GM18507 (cell line): ENCODE measurements around the gene LNX1.

Experiments used
- DNase-seq: peaks from one replicate; pipeline ENCODE4 v3.0.0; 2011; ENCODE audit warnings: low read depth; ENCODE audit not compliant: insufficient read length; ENCODE audit errors: extremely low spot score
- FAIRE-seq: peaks from 2 replicates; lab custom pipeline; 2011; peaks lifted over from hg19 to GRCh38; lab: Jason Lieb, UNC

Gene LNX1

DNA sequence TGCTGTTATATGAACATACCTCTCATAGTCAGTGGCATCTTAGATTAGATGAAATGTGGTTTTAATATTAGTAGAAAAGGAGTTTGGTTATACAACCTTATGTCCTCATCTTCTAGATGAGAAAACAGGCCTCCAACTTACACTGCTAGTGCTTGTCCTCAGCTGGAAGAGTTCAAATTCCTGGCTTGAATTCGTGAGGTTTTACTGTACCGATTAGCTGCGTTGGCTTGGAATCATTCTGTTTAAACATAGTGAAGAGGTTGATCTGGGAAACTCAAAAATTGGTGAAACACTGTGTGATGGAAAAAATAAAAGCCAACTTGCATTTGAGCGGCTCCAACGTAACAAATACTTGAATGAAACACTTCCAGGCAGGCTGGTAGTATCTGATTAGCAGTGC lies 81.0 kb downstream of the LNX1 start:
- FAIRE-seq (no peak), DNase-seq (no peak)

DNA sequence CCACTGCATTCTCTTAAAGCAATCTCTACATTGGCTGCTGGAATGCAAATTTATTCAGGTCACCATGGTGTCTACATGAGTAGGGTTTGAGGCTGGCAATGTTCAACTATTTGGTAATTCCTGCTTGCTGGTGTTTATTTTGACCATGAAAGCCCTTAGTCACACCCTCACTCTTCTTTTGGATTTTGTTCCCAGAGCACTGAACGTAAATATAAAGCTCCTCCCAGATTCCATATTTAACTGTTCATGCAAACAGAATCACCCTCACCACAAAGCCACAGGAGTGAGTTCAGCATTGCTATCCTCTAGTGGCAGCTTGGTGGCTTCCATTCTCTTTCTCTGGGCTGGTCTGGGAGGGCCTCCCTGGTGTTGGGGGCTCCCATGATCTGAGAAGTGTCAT lies 82.8 kb downstream of the LNX1 start:
- no peak for DNase-seq
- no peak for FAIRE-seq

DNA sequence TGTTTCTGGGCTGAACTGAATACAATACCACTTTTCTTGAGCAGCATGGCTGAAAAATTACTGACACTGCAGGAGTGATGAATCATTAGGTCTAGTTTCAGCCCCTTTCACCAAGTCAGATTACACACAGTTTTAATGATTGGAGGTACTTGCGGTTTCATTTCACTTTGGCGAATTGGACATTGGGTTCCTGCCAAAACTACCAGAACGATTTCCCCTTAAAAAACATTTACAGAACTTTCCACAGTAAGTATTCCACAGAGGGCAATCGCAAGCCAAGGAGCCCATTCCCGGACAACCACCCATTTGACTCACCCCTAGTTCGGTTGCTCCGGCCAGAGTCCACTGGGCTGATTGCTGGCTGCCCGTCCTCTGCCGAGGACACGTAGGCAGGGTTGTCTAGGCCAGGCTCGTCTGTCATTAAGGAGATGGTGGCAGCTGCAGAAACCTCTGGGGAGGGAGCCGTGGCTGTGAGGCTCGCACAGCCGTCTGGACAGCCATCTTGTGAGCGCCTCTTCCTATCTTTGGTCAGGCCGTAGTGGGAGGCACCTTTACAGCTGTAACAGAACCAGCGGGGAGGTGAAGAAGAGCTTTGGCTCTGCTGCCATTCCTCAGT lies 83.5 kb downstream of the LNX1 start:
- DNase-seq: no peak
- FAIRE-seq: no peak

DNA sequence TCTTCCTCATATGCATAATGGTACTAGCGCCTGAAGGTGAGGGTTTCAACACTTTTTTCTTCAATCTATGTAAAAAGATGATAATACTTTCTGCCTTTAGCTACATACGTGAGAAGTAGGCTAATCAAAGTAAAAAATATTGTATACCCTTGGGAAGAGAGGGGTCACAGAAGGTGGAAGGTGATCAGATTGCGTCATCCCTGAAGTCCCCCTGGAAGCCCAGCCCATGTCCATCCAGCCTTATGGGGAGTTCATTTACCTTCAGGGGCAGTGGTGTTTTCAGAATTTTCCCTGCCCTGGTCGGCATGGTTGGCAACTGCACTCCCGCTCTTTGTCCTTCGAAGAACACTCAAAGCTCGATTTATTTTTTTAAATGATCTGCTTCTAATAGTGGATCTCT lies 84.2 kb downstream of the LNX1 start:
- DNase-seq (no peak), FAIRE-seq (no peak)

DNA sequence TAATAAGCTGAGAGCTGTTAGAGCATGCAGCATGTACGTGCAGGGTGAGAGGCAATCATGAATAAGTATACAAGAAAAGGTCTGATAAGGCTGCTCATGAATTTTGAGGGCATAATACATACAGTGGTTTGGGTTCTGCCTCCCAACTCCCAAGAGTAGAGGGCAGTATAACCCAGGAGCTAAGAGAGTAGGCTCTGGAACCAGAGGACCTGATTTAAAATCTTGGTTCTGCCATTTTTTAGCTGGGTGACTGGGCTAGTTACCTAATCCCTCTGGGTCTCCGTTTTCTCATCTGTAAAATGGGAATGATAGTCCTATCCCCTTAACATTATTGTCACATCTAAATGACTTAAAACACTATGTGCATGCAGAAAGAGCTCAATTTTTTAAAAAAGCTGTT lies 85.3 kb downstream of the LNX1 start:
- DNase-seq: no peak
- FAIRE-seq: no peak

DNA sequence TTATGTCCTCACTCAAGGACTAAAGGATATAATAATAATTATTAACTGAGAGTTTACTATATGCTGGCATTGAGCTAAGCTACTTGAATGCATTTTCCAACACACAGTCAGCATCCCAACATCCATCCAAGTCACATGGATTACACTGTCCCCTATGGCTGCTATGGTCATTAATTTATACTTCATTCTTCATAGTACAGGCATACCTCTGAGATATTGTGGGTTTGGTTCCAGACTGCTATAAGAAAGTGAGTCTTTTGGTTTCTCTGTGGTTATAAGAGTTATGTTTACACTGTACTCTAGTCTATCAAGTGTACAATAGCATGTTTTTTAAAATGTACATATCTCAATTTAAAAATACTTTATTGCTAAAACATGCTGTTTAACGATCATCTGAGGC lies 89.2 kb downstream of the LNX1 start:
- no peak for FAIRE-seq
- DNase-seq: no peak

DNA sequence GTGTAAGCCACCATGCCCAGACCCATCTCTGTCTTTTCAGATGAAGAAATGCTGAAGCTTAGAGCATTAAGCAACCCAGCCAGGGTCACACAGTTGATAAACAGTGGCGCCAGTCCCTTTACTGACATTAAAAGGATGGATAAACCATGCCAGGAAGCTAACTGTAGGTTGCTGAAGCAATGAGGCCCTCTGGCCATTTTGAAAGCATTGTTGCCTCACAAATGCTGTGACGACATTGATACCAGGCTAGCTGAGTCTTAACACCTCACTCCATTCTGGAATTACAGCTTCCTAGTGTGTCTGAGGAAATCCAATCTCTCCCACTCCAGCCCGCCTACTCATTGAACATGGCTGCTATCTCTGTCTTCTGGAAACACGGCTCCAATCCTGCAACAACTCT lies 89.7 kb downstream of the LNX1 start:
- DNase-seq (no peak), FAIRE-seq (no peak)

DNA sequence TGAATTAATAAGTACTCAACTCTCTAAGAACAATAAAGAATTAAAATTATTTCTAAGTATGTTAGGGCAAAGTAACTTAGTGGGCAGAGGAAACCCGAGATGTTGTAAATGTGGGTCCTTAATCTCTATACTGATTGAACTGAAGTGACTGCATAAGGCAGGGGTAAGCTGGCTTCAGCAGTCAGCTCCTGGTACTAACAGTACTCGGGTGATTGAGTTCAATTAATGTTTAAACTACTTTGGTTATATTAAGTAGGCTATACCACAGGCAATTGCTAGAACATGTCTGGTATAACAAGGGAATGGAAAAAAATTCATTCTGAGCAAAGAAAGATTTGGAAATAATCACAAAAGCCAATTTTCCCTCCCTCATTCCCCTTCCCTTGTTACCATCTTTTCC lies 90.7 kb downstream of the LNX1 start:
- no peak for FAIRE-seq
- no peak for DNase-seq

DNA sequence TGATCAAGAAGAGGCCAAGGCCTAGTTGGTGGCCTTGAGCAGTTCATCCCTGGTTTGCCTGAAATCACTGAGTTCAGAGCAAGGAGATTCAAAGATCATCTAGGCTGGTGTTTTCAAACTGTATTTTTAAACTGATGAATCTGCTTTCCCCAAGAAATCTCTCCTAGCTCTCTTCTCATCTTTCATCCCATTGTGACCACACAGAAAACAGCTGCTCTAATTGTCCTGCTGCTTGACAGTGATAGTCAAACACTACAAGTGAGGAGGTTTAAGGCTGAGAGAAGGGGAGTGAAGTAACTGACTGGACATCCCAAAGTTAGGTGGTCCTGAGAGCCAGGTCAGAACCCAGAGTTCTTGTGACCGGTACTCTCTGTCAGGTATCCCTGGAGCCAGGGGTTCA lies 91.5 kb downstream of the LNX1 start:
- FAIRE-seq (no peak), DNase-seq (no peak)

DNA sequence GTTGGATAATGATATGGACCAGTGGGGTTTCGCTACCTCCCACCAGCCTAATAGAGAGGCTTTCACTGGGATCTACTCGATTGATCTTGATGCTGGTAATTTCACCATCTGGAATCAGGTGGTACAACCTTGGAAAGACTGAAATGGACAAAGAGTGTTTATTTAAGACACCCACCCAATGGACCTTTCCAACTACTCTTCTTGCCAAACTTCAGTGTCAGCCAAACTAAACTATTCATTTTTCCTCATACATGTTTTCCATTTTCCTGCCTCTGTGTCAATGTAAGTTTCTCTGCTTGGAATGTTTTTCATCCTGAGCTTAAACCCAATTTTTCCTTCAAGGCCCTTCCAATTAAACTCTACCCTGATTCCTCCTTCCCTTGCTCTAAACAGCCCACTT lies 92.6 kb downstream of the LNX1 start:
- DNase-seq (no peak), FAIRE-seq (no peak)

DNA sequence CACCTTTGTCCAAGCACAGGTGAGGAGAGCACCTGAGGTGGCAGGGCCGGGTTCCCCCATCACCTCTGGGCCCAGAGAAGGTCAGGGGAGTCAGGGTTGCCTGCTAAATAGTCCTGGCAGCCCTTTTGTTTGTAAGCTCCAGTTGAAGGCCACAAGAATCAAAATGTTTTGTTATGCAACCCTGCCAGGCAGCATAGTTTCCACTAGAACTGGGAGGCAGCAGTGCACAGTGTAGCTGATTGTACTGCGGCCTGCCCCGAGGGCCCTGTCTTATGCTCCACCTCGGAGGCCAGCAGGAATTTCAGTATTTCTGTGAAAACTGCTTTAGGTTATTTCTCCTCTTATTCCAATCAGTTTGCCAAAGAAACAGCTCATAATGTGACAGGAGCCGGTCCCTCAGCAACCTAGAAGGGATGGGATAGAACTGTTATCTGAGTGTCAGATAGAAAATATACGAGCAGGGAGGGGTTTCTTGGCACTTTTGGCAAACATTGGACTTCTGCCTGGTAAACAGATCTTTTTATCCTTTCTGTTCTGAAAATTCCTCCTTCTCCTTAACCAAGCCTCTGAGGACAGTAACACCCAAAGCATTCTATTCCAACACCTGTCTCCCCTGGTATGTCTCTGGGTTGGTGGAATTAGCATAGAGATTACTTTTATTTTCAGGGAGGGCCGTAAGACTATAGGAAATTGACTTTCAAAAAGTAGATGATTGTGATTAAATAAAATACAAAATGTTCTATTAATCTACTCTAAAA lies 93.6 kb downstream of the LNX1 start:
- FAIRE-seq: no peak
- DNase-seq: no peak

DNA sequence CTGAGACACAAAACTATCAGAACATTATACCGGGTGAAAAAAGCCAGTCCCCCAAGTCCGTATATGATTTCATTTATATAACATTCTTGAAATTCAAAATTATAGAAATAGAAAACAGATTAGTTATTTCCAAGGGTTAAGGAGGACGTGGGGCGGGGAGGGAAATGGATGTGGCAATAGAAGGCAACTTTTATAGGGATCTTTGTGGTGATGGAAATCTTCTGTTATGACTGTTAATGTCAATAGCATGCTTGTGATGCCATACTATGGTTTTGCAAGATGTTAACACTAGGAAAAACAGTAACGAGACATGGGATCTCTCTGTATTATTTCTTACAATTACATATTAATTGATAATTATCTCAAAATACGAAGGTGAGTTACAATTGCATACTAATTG lies 96.4 kb downstream of the LNX1 start:
- DNase-seq (no peak), FAIRE-seq (no peak)

DNA sequence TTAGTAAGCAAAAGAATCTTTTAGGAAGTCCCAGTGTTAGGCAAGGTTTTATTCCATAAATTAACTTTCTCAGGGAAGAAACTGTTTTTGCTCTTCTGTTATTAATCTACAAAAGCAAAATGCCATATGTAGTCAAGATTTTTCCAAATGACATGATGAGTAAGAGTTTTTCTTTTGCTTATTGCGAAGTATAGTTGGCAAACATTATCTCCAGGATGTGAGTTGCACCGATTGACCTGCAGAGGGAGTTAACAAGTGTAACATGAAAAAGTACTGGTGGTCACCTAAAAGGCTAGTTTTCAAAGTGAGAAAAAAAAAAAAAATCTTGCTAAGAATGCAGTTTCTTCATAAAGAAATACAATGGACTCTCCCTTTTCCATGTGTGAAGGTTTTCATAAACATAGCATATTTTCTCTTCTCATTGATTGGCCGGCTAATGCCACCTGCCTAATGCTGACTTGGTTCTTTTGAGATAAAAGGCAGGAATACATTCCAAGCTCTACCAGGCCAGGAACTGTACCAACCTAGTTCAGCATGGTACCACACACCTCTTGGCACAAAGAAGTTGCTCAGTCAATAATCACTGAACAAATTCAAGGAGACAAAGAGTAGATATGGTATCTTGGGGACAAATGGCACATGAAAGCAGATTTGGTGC lies 100.2 kb downstream of the LNX1 start:
- peak; percentile 26 for FAIRE-seq
- peak; percentile 17 for DNase-seq

DNA sequence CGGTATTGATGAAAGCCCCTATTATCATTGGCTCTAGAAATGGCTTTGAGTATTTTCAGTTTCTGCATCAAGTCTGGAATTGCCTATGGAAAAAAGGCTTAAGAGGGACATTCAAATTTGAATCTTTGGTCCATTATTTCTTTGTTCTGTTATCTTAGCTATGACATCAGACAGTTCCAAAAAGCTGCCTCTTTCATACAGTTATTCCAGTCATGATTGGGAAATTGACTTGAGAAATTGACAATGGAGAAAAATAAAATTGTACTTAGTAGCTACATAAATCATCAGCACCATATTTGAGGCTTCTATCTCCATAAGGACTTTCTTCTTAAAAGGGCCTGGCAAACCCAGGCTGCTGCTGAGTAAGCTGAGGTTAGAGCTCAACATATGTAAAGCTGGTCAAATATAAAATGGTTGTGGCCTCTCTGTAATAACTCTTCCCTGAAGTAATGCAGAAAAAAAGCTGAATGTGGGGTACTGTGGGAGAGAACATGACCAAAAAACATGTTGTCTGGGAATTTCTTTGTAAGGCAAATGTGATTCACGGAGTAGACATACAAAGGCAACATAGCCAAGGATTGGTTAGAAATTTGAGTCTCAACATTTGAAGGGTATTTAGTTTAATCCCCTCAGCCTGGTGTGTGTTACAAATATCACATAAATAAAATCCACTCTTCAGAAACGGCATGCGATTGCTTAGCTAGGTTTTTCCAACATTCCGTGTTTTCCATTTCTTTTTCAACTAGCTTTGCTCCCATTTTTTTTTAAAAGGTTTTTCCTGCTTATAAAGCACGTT lies 100.9 kb downstream of the LNX1 start:
- DNase-seq (no peak), FAIRE-seq (no peak)

DNA sequence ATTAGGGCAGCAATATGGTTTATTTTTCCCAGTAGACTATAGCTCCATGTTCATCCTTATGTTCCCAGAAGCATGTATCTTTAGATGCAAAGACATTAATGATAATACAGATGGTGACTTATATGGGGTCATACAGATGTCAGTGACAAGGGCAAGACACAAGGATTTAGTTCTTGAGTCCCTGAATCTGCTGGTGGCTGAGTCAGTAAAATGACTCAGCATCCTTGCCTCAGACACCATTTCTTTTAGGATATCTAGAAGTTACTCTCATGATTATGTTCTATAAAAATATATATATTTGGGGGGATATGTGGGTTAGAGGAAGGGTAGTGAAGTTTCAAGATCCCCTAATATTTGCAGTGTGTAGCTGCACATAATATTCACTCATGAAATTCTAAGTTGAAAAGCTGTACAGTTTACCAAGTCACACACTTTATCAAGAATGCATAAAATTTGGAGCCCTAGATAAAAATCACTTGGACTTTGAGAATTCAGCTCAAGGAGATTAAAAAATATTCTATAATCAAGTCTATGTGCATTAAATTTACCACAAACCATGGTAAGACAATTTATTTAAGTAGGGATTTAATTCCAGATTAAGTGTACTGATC lies 101.9 kb downstream of the LNX1 start:
- FAIRE-seq (no peak), DNase-seq (no peak)

DNA sequence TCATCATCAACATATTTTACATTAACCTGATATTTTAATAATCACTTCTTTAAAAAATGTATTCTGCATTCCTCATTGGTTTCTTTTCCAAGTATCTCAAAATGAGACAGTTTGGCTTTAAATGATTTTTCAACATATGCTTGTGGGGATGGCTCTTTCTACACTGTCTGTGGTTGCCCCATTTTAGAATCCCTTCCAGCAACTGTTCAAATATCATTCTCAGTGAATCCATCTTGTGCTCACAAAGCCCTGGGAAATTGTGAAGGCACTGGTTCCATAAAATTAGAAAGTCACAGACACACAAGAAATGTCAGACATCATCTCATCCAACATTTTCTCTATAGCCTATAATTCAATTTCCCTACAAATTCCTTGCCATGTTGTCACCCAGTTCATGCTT lies 103.5 kb downstream of the LNX1 start:
- FAIRE-seq (no peak), DNase-seq (no peak)

DNA sequence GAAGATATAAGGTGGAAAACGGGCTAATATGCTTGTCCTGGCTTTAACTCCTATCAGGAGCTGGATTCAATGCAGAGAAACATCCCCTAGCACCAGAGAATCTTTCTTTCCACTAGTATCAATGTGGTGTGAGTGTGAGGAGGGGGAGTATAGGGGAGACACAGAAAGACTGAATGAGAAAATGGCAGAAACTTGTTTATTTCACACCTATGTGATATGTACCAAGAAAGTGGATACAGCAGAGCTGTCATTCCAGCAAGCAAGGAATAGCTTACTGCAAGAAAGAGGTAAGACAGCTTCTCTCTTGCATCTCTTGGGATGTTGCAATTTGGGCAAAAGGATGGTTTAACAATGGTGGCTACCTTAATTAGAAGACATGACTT lies 105.6 kb downstream of the LNX1 start:
- no peak for DNase-seq
- FAIRE-seq: no peak

DNA sequence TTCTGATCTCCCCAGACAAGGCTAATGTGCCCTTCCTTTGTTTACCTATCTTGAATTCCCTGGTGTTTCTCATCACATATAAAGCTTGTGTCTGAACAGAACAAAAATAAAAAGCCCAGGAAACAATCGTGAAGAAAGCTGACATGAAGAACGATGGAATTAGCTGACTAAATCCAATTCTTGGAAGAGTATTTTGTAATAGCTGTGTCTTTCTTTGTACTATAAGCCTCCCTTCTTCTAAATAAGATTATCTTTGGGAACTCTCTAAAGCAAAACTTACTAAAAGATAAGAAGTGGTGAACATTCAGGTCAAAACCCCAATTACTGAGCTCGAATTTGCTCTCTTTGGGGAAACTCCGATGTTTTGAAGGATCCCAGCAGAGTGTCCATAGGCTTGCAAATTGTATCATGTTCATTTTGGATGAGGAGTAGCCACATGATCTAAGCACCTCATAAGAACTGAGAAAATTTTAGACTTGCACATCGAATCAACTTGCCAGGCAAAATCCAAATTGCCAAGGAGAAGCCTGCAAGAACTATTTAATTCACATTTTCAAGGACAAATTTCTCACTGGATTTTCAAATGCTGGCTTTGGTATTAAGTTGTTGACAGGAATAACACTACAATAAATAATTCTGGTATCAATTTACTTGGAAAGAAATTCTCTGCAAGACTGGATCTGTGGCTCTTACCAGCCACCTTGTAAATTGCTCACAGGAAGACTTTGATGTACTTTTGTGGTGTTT lies 106.2 kb downstream of the LNX1 start:
- DNase-seq (no peak), FAIRE-seq (no peak)

DNA sequence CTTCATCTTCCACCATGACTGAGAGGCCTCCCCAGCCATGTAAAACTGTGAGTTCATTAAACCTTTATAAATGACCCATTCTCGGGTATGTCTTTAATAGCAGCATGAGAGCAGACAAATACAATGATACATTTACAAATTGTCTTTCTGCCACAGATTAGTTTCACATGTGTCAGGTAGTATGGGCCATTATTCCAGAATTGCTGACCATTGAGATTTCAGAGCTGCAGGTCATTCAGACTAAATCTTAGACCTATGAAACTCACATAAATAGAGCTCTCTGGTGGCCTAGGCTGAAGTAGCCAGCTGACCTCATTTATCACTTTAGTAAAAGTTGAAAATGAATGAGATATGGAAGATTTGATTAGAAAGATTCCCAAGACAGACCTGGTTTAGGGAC lies 108.0 kb downstream of the LNX1 start:
- no peak for FAIRE-seq

More for the DNA sequence above, 108.0 kb downstream of the LNX1 start:
- DNase-seq: no peak
